NCI-H187 (cell line): ENCODE measurements around the gene SPATA4.

Source experiments
- DNase-seq, 2 experiments: peaks; one replicate each; lab custom pipeline; 2025; lab: John Stamatoyannopoulos, UW

Gene SPATA4

GRCh38 chr4:176189891-176190795 lies 5.2 kb downstream of the SPATA4 start:
- no peak for DNase-seq

GRCh38 chr4:176188654-176189053 lies 6.7 kb downstream of the SPATA4 start:
- no peak for DNase-seq

GRCh38 chr4:176187624-176188023 lies 7.8 kb downstream of the SPATA4 start:
- no peak for DNase-seq

GRCh38 chr4:176186671-176187395 lies 8.6 kb downstream of the SPATA4 start:
- DNase-seq: no peak

- DNase-seq: no peak
Measured at GRCh38 chr4:176186067-176186466, 9.3 kb downstream of the SPATA4 start.

GRCh38 chr4:176185051-176185450 lies 10.3 kb downstream of the SPATA4 start:
- DNase-seq: no peak

GRCh38 chr4:176163041-176163440 lies 32.3 kb downstream of the SPATA4 start:
- no peak for DNase-seq

GRCh38 chr4:176156656-176157055 lies 38.7 kb downstream of the SPATA4 start:
- DNase-seq: no peak

- no peak for DNase-seq
Measured at GRCh38 chr4:176153124-176153523, 42.3 kb downstream of the SPATA4 start.

GRCh38 chr4:176150704-176151103 lies 44.7 kb downstream of the SPATA4 start:
- DNase-seq: no peak

- DNase-seq: no peak
Measured at GRCh38 chr4:176150356-176150682, 45.1 kb downstream of the SPATA4 start.

- no peak for DNase-seq
Measured at GRCh38 chr4:176149680-176150355, 45.6 kb downstream of the SPATA4 start.

- no peak for DNase-seq
Measured at GRCh38 chr4:176142253-176142652, 53.1 kb downstream of the SPATA4 start.

- no peak for DNase-seq
Measured at GRCh38 chr4:176139518-176139917, 55.9 kb downstream of the SPATA4 start.

- no peak for DNase-seq
Measured at GRCh38 chr4:176137631-176138030, 57.8 kb downstream of the SPATA4 start.

GRCh38 chr4:176134670-176135069 lies 60.7 kb downstream of the SPATA4 start:
- no peak for DNase-seq
